Bronchial epithelial cell (primary cell): ENCODE results near the gene MLXIPL. TPM values are rescaled to one million over a fixed set of nuclear protein-coding genes. Genes with fewer than 3 reads are reported as not detected.

Experiments
- DNase-seq: peaks from one replicate; pipeline ENCODE4 v3.0.0-alpha.2; 2010; ENCODE audit warnings: low read depth
- FAIRE-seq: peaks from 2 replicates; lab custom pipeline; 2011; peaks lifted over from hg19 to GRCh38; lab: Jason Lieb, UNC
- H3K27me3 ChIP-seq: 2 replicates; pipeline ENCODE4 v1.5.1; 2011; ENCODE audit warnings: low read length; ENCODE audit not compliant: control insufficient read depth, insufficient read depth
- H3K36me3 ChIP-seq: 2 replicates; pipeline ENCODE4 v1.5.1; 2011; ENCODE audit warnings: low read length; ENCODE audit not compliant: control insufficient read depth, insufficient read depth
- H3K4me3 ChIP-seq: 2 replicates; pipeline ENCODE4 v1.5.1; 2011; ENCODE audit warnings: mild to moderate bottlenecking, low read depth, low read length, control low read depth
- total RNA-seq: library from RNA; depleted of rRNA; stranded (reverse); fragments of >200 nt; gene quantifications from 2 replicates; pipeline ENCODE4 v1.2.1, GENCODE V29; 2014
- TF ChIP-seq, protein P1 (sequence below): IDR thresholded peaks from 2 replicates; pipeline ENCODE4 v1.5.1; 2011; ENCODE audit warnings: mild to moderate bottlenecking, moderate library complexity, low read length, control low read depth, inconsistent platforms; ENCODE audit not compliant: insufficient read depth, severe bottlenecking

MLXIPL gene
- total RNA-seq, 1 donor from 2014 or later: not detected

DNA sequence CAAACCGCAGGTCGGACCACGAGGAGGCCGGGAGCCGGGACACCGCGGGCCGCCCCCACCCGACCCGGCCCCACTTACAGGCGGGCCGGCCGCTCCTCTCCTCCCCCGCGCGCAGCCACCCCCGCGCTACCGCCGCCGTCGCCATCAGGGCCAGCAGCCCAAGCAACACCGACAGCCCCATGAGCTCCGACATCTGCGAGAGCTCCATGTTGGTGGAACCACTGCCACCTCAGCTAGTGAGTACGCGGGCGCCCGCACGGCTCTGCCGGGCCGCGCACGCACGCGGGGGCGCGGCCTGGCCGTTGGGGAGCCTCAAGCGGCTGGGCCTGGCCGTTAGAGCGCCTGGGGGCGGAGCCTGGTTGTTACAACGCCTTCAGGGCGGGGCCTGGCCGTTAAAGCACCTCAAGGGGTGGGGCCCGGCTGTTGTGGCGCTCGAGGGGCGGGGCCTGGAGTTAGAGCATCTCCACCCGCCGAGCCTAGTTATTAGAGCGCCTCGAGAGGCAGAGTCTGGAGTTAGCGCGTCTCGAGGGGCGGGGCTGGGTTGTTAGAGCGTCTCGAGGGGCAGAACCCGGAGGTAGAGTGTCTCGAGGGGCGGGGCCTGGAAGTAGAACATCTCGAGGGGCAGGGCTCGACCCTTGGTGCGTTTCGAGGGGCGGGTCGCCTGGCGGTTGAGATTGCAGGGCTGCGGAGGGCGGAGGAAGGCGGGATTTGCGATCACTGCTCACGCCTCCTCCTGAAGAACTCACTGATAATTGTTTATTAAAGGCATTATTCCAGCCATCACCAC lies 45.8 kb downstream of the MLXIPL start, which contains the start of gene TBL2:
Gene TBL2, minus strand, starts transcription at position 238 of the 787 bp plus-strand sequence. Its CDS starts 30 bp downstream, at position 208.
- TF ChIP-seq, protein P1, sequence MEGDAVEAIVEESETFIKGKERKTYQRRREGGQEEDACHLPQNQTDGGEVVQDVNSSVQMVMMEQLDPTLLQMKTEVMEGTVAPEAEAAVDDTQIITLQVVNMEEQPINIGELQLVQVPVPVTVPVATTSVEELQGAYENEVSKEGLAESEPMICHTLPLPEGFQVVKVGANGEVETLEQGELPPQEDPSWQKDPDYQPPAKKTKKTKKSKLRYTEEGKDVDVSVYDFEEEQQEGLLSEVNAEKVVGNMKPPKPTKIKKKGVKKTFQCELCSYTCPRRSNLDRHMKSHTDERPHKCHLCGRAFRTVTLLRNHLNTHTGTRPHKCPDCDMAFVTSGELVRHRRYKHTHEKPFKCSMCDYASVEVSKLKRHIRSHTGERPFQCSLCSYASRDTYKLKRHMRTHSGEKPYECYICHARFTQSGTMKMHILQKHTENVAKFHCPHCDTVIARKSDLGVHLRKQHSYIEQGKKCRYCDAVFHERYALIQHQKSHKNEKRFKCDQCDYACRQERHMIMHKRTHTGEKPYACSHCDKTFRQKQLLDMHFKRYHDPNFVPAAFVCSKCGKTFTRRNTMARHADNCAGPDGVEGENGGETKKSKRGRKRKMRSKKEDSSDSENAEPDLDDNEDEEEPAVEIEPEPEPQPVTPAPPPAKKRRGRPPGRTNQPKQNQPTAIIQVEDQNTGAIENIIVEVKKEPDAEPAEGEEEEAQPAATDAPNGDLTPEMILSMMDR: peak; percentile 28
- FAIRE-seq: no peak

DNA sequence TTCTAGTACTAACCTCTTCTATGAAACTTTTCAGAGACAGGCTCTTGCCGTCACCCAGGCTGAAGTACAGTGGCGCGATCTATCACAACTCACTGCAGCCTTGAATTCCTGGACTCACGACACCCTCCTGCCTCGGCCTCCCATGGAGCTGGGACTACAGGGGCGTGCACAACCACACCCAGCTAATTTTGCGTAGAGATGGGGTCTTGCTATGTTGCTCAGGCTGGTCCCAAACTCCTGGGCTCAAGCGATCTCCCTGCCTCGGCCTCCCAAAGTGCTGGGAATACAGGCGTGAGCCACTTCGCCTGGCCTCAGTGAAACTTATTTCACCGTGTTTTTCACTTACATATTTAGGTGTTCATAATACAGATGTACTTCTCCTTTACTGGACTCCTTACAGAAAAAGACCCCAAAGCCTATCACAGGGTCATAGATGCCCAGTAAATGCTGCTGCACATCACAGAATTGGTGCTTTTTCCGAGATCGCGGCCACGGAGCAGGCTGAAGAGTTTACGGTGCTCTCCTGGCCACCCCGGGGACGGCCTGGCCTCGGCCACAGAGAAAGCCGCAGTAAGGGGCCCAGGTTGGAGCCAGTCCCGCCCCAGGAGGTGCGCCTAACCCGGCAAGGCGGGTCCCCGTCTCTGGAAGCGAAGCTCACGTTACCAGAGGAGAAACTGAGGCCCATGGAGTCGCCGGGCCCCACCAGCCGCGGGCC lies 46.5 kb downstream of the MLXIPL start:
- DNase-seq: no peak

More for the DNA sequence above, 45.8 kb downstream of the MLXIPL start, which contains the start of gene TBL2:
- H3K27me3 ChIP-seq: no peaks in the 10 kb centered on the region
- peaks cover 13% of the 10 kb centered on the region for H3K36me3 ChIP-seq
- H3K4me3 ChIP-seq: peak within 1 kb of the TSS; percentile 52
- peak; percentile 90 for DNase-seq

DNA sequence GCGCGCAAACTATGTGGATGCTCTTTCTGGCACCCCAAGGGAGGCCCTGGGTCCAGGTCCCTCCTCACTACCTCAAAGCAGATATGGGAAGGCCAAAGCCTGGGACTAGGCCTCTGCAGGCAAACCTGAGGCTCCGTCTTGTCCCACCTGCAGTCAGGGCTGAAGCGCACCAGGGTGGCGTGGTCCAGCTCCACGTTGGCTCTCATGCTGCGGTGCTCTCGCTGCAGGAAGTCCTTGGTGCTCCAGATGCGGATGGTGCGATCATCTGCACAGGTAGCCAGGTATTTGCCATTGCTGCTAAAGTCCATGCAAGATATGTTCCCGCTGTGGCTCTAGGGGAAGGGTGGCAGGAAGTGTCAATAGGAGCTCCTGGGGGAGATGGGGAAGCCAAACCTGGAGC lies 50.5 kb downstream of the MLXIPL start:
- H3K4me3 ChIP-seq: no peak overlapping the region
- no peaks in the 10 kb centered on the region for H3K27me3 ChIP-seq
- no peak for DNase-seq
- TF ChIP-seq, protein P1: no peak
- FAIRE-seq: no peak
- peaks cover 29% of the 10 kb centered on the region for H3K36me3 ChIP-seq

More for the DNA sequence above, 46.5 kb downstream of the MLXIPL start:
- TF ChIP-seq, protein P1: no peak
- no peak for FAIRE-seq
- H3K4me3 ChIP-seq: peak overlapping the region; percentile 52
- H3K36me3 ChIP-seq: peaks cover 20% of the 10 kb centered on the region
- no peaks in the 10 kb centered on the region for H3K27me3 ChIP-seq

DNA sequence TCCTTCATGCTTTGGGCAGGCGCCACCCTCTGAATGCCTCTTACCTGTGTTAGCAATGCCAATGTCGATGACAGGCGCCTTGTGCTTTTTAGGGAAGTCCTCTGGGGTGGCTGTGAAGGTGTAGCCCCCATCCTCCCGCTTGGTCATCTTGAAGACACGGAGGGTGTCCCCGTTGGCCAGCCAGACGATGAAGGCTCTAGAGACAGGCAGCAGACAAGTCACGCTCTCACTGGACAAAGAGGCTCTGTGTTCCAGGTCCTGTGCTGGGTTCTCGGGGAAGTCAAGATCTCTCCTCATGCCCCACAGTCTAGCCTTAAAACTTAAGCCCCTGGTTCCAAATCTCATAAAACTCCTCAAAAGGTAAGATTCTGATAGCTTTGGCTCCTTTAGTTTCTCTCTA lies 51.0 kb downstream of the MLXIPL start:
- FAIRE-seq (no peak), DNase-seq (no peak)
- Histone ChIP-seq H3K36me3 (peaks cover 29% of the 10 kb centered on the region), H3K4me3 (no peak overlapping the region), H3K27me3 (no peaks in the 10 kb centered on the region)
- TF ChIP-seq, protein P1: no peak

DNA sequence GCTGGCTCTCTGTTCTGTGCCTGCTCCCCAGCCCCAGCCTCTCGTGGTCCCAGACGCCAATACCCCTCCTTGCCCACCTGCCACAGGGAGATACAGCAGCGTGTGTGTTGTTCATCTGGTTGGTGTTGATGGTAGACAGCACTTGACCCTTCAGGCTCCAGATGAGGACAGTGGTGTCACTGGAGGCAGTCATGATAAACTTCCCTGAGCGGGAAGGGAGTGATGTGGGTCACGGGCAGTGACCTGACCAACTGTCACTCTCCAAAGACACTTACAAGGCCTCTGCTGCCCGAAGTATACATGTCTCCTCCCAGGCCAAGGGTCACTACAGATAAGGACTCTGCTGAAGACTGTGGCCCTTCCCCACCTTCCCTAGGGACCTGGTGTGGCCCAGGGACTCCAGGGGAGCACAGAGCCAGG lies 51.5 kb downstream of the MLXIPL start:
- TF ChIP-seq, protein P1: no peak
- no peaks in the 10 kb centered on the region for H3K27me3 ChIP-seq
- no peak for FAIRE-seq
- peaks cover 29% of the 10 kb centered on the region for H3K36me3 ChIP-seq
- H3K4me3 ChIP-seq: no peak overlapping the region
- DNase-seq: no peak
